HG03469 (cell line): ENCODE measurements around the gene NAP1L1.

Experiments used
- ATAC-seq: cut with Tn5 transposase; IDR thresholded peaks from one replicate; pipeline ENCODE4 v1.9.1; 2021; ENCODE audit warnings: mild to moderate bottlenecking, moderate library complexity, moderate number of reproducible peaks; ENCODE audit not compliant: unreplicated experiment

The NAP1L1 gene

DNA sequence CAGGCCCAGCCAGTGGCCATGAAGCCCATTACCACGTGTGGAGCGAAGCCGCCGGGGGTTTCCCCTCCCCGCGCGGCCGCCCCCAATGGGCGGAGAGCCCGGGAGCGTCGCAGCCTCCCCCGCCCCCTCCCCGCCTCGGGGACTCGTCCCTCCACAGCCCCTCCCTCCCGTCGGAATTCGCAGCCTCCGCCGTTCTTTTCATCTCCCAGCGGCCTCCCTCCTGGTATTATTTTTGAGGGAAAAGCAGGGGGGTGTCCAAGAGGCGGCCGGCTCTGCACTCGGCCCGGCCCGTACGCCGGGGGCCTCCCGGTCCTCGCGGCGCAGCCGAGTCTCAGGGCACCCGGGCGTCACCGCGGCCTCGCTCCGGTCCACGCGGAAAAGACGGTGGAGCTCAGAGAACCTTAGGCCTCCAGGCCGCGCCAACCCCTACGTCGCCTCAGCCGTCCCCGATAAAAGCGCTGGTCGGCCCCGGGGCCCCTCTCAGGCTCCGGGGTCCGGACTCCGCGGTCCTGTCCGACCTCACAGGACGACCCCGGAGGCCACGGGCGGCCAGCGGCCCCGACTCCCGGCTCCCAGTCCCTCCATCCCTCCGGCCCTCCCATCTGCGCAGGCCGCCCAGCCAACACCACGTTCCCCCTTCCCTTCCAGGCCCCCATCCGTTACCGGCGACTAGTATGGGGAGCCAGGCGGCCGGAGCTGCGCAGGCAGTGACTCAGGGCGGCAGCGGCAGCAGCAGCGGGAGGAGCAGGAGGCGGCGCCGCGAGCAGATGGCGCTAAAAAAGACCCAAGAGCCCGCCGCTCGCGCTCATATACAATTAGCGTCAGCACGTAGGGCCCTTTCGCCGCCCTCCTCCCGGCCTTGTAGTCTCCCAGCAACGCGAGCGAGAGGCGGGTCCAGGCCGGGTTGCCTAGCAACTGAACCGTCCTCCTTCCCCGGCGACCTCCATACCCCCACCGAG lies at the start of gene NAP1L1:
Gene NAP1L1, minus strand, starts transcription at position 782 of the 959 bp plus-strand sequence. CDS start 10,466 bp downstream, outside the sequence.
- peak; percentile 86 for ATAC-seq

GRCh38 chr12:76127588-76127987 lies 43.1 kb upstream of the NAP1L1 start:
- ATAC-seq: no peak

DNA sequence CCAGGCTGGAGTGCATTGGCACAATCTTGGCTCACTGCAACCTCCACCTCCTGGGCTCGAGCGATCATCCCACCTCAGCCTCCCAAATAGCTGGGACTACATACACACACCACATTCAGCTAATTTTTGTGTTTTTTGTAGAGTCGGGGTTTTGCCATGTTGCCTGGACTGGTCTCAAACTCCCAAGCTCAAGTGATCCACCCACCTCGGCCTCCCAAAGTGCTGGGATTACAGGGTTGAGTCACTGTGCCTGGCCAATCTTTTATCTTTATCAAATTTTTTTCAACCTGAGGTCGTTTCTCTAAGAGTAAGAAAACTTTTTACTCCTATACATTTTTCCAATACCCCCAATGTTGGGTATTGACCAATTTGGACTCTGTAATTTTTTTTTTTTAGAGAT lies 40.0 kb upstream of the NAP1L1 start:
- no peak for ATAC-seq

DNA sequence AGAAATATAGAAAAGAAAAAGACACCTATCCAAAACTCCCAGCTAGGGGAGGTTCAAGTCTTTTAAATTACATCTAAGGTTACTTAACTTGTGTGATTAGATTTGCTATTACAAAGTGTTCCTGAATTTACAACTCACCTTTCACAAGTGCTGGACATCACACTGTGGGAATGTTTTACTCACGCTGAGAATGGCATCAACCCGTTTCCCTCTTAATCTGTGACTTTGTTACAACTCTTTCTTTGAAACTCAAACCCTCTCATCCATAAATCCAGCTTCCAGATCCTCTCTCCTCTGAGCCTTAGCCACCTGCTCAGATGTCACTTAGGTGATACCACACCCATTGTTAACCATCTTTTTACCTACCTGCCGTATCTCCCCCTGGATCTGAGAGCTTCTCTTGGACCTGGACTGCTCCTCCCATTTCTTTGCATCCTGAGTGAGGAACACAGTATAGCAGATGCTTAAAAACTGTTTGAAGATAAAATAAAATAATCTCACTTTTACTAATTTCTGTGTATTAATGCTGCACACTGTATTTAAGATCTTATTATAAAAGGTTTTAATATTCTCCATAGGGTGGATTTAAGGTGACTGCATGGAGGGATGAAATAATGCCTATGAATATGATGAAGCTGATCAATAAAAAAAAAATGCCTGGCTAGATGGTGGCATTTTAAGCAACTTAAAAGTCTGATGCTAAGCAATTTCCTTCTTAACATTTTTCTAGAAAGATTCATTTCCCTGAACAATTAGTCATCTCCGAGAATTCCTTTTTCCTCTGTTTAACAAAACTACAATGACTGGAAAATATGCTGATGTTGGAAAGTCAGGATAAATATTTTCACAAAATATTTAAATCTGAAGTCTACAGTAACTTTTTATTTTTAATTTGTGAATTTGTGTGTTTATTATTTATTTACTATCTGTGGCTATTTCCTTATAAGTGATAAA lies 39.1 kb upstream of the NAP1L1 start:
- ATAC-seq: no peak

DNA sequence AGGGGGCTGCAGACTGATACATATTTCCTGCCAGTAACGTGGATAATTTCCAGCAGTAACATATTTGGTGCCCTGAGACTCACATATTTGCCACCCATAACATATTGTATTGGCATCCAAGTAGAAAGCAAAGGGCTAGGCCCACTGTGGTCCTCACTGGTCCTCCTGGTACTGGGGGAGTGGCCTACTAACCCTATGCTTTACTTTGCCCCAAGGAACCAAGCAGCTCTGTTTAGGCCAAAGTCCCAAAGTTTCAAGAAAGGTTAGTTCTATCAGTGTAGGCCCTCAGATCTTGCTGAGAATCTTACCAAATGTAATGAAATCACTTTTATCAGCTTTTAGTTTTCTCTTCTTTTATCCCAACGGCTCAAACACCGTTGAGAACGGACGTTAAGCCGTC lies 35.4 kb upstream of the NAP1L1 start:
- no peak for ATAC-seq

- no peak for ATAC-seq
These were observed 33.3 kb upstream of the NAP1L1 start for GRCh38 chr12:76117751-76118150.

GRCh38 chr12:76117067-76117691 lies 32.7 kb upstream of the NAP1L1 start:
- no peak for ATAC-seq

GRCh38 chr12:76113800-76114757 lies 29.6 kb upstream of the NAP1L1 start:
- no peak for ATAC-seq

DNA sequence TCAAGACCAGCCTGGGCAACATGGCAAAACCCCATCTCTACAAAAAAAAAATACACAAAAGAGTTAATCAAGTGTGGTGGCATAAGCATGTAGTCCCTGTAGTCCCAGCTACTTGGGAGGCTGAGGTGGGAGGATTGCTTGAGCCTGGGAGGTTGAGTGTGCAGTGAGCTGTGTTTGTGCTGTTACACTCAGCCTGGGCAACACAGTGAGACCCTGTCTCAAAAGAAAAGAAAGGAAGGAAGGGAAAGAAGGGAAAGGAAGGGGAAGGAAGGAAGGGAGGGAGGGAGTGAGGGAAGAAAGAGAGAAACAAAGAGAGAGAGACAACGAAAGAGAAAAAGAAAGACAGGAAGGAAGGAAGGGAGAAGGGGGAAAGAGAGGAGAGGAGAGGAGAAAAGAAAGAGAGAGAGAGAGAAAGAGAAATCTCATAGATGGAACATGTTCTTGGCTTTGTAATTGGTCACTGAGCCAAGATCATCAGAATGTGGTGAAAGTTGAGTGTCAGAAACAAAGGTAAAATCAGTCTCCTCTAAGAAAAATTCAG lies 26.8 kb upstream of the NAP1L1 start:
- no peak for ATAC-seq

GRCh38 chr12:76109879-76110278 lies 25.4 kb upstream of the NAP1L1 start:
- no peak for ATAC-seq

- ATAC-seq: no peak
These were observed 23.9 kb upstream of the NAP1L1 start for GRCh38 chr12:76108356-76108755.

DNA sequence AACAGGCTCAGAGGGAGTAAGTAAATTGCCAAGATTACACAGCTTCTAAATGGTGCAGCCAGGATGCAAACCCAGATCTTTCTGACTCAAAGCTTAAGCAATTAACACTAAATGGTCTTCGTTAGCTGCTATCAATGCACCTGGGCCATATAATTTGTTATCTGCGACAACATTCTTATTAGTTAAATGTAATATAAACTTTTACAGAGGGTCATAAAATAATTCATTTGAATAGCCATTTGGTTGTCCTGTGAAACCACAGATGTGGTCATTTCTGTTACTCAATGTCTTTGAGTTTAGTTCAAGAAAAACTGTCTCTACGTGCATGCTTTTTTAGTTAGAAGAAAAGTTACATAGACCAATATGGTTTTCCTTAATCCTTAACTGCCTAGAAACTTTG lies 22.1 kb upstream of the NAP1L1 start:
- ATAC-seq: no peak

- ATAC-seq: no peak
These were observed 19.5 kb upstream of the NAP1L1 start for GRCh38 chr12:76103958-76104357.

DNA sequence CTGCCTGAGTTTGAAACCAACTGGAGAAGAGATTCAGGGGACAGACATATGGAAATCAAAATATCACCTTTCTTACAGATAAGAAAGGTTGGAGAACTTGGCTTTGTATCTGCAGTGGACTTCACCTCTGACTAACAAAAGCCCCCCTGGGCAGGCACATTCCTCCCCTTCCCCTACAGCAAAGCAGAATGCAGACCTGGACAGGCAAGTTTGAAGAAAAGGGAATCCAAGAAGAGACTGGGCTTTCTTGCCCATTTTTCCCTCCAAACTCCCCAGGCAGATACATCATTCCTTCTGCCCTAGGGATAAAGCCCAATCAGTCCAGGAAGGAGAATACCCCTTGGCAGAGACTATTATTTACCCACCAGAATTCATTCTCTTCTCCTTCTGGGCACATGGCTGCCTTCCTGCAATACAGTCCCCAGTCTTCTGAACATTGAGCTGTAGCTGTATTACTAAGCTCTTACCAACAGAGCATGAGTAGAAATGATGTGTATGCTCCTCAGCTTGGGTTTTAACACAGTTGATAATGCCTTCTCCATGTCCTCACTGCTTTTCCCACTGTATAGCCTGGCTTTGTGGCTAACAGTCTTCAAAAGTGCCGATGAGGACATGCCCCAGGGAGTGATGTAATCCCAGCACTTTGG lies 17.4 kb upstream of the NAP1L1 start:
- ATAC-seq: no peak

GRCh38 chr12:76096079-76096646 lies 11.7 kb upstream of the NAP1L1 start:
- ATAC-seq: no peak

DNA sequence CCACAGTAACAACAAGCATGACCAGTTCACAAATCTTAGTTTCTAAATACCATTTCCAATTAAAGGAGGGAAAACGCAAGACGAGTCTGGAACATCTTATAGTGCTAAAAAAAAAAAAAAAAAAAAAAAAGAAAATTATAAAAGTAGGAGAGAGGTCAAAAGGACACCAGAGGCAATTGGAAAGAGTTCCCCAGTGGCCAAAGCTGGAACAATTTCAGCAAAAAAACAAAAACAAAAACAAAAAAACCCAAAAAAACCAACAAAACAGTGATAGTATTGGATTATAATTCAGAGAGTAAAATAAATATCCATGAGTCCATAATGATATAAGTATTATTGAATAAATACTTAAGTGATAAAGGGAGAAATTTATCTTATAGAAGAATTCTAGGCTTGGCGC lies 10.3 kb upstream of the NAP1L1 start:
- ATAC-seq: no peak

DNA sequence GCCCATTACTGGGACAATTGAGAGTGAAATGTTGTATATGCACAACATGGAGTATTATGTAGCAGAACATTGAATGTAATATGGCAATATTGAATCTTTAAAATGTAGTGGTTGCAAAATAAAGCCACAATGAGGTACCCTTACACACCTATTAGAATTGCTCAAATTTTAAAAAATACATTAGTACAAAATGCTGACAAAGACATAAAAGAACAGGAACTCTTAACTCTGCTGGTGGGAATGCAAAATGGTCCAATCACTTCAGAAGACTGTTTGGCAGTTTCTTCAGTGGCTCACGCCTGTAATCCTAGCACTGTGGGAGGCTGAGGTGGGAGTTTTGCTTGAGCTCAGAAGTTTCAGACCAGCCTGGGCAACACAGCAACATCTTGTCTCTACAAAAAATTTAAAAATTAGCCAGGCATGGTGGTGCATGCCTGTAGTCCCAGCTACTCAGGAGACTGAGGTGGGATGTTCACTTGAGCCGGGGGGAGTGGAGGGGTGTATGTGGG lies 6.8 kb upstream of the NAP1L1 start:
- no peak for ATAC-seq

GRCh38 chr12:76085520-76085868 lies 1.0 kb upstream of the NAP1L1 start:
- ATAC-seq: no peak
